Panc1 (cell line): ENCODE data around the gene ZNF281.

Experiments used
- CTCF ChIP-seq: fragments of 450-650 bp; IDR thresholded peaks from 2 replicates; pipeline ENCODE4 v1.5.1; 2017; ENCODE audit warnings: mild to moderate bottlenecking
- POLR2AphosphoS5 ChIP-seq: IDR thresholded peaks from 2 replicates; pipeline ENCODE4 v1.6.1; 2012; ENCODE audit warnings: mild to moderate bottlenecking, low read depth, low read length, moderate library complexity
- SIN3A ChIP-seq: IDR thresholded peaks from 2 replicates; pipeline ENCODE4 v1.6.1; 2012; ENCODE audit warnings: low read depth, mild to moderate bottlenecking, low read length, moderate library complexity, borderline replicate concordance; ENCODE audit not compliant: insufficient read depth
- TCF7L2 ChIP-seq: IDR thresholded peaks from 2 replicates; pipeline ENCODE4 v1.6.1; 2011; ENCODE audit warnings: mild to moderate bottlenecking, low read depth, low read length, inconsistent platforms
- TF ChIP-seq, protein P1 (sequence below), 2 experiments: IDR thresholded peaks; 2 replicates each; pipeline ENCODE4 v1.6.1; 2011 to 2012; ENCODE audit warnings: low read depth in 2 of 2, control low read depth in 1 of 2, low read length in 1 of 2, mild to moderate bottlenecking in 1 of 2, moderate library complexity in 1 of 2; ENCODE audit not compliant: insufficient read depth in 1 of 2

DNA sequence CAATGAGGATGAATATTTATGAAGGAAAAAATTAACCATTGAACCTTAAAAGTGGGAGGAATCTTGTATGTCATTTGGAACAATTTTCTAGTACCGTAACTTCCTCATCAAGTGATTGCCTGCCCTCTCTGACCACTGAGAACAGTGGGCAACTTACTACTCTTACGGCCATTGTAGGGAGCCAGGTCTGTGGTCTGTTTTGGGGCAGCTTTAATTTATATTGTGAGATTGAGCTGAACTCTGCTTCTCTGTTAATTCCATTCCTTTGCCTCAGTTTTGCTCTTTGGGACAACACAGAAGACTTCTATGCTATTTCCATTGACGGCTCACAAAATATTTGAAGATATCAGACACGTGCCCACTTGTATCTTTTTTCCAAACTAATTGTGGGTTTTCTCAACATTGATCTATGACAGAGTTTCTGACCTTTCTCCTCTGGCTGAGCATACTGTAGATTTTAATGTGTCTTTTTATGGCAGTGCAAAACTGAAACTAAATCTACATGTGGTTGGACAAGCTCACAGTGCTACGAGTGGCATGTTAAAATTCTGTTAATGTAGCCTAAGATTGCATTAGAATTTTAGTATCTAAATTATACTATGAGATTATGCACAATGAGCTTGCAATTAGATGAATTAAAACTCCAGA, 27.8 kb upstream of the ZNF281 start:
- TF ChIP-seq CTCF (no peak), TCF7L2 (no peak), POLR2AphosphoS5 (no peak), SIN3A (no peak)
- TF ChIP-seq, protein P1, sequence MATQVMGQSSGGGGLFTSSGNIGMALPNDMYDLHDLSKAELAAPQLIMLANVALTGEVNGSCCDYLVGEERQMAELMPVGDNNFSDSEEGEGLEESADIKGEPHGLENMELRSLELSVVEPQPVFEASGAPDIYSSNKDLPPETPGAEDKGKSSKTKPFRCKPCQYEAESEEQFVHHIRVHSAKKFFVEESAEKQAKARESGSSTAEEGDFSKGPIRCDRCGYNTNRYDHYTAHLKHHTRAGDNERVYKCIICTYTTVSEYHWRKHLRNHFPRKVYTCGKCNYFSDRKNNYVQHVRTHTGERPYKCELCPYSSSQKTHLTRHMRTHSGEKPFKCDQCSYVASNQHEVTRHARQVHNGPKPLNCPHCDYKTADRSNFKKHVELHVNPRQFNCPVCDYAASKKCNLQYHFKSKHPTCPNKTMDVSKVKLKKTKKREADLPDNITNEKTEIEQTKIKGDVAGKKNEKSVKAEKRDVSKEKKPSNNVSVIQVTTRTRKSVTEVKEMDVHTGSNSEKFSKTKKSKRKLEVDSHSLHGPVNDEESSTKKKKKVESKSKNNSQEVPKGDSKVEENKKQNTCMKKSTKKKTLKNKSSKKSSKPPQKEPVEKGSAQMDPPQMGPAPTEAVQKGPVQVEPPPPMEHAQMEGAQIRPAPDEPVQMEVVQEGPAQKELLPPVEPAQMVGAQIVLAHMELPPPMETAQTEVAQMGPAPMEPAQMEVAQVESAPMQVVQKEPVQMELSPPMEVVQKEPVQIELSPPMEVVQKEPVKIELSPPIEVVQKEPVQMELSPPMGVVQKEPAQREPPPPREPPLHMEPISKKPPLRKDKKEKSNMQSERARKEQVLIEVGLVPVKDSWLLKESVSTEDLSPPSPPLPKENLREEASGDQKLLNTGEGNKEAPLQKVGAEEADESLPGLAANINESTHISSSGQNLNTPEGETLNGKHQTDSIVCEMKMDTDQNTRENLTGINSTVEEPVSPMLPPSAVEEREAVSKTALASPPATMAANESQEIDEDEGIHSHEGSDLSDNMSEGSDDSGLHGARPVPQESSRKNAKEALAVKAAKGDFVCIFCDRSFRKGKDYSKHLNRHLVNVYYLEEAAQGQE (IDR thresholded peaks at IDR 0.05; ENCODE audit: insufficient read depth in 1 of 2, low read depth in 2 of 2, low read length in 1 of 2), result no peak
